GM15510 (cell line): ENCODE measurements around the gene PRELID2.

Experiments used
- POLR2A ChIP-seq: IDR thresholded peaks from 3 replicates; pipeline ENCODE4 v1.6.1; 2011; ENCODE audit warnings: borderline replicate concordance; ENCODE audit not compliant: insufficient read length; ENCODE audit errors: extremely low read depth

Gene PRELID2

DNA sequence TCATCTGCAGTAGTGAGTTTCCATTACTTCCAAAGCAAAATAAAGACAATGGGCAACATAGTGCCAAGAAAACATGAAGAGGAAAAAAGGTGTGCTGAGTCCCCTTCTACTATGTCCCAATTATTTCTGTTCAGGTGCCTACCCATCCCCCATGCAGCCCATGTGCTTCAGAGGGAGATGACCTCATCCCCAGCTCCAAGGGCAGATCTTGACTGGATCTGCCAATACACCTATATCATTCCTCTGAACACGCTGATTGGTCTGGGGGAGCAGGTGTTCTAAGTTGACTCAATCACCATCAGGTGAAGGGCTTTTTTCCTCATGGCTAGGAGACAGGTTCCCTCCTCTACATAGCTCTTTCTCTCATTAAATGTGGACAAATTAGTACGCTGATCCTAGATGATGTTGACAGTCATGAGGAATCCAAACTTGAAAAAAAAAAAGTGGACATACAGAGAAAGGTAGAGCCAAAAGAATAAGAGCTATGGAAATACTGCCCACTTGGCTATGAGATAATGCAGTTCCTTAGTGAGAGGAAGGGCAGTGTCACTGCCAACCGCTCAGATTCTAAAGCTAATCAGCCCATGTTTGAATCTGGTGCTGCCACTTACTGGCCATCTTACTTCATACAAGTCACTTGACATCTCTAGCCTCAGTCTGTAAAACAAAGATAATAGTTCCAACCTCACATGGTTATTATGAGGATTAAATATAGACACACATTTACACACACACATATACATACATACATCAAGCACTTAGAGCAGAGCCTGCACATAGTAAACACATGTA, 23.1 kb downstream of the PRELID2 start:
- TF ChIP-seq POLR2A, result no peak

DNA sequence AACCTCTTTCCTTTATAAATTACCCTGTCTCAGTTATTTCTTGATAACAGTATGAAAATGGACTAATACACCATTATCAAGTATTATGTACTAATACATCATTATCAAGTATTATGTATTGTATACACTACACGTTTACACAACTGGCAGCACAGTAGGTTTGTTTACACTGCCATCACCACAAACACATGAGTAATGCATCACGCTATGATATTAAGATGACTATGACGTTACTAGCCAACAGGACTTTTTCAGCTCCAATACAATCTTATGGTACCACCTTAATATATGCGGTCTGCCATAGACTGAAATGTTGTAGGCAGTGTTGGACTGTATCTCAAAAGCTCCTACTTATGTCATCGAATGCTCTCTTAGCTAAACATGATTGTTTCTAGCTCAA, 28.2 kb downstream of the PRELID2 start:
- TF ChIP-seq POLR2A, result no peak

DNA sequence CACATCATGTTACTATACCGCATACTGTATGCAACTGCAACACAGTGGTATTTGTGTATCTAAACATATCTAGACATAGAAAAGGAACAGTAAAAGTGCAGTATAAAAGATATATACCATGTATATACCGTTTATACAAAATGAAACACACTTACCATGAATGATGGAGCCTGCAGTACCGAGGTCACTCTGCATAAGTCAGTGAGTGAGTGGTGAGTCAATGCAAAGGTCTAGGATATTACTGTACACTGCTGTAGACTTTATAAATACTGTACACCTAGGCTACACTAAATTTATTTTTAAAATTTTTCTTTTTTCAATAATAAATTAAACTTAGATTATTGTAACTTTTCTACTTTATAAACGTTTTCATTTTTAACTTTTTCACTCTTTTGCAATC, 29.3 kb downstream of the PRELID2 start:
- no peak for TF ChIP-seq POLR2A

DNA sequence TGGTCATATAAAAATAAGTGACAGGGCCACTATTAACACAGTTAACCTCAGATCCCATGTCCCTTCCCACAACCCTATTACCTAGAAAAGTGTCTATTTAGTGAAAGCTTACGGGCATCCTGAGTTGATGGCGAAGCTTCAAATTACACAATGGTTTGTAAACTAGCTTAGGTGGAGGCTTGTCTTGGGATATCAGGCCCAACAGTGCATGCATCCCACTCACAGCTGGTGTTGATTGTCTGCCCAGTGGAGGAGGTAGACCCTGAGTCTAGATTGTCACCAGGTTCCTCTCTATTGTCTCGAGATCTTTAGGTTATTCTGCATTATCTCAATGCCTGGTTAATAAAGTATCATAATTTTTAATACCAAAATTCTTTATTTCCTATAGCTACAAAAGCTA, 30.4 kb downstream of the PRELID2 start:
- TF ChIP-seq POLR2A, result no peak

GRCh38 chr5:145803112-145804004, 31.8 kb downstream of the PRELID2 start:
- no peak for TF ChIP-seq POLR2A

DNA sequence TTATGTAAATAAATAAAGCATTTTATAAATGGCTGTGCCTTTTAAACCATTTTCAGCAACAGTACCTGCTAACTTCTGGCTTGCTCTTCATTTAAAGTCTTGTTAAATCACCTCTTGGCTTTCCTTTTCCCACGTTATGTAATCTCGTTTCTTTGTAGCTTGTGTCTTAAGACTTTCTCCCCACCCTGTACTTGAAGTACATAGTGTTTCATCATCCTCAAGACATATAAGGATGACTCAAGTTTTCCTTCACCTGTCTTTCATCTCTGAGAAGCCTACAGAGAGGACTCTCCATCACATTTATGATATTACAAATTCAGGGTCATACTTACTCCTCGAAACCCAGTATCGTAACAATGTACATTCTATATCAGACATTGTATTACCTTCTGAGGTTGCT, 33.9 kb downstream of the PRELID2 start:
- TF ChIP-seq POLR2A, result no peak

- no peak for TF ChIP-seq POLR2A
Observed at GRCh38 chr5:145800181-145800580, 35.0 kb downstream of the PRELID2 start.

GRCh38 chr5:145797336-145797735, 37.8 kb downstream of the PRELID2 start:
- no peak for TF ChIP-seq POLR2A

GRCh38 chr5:145796318-145796717, 38.8 kb downstream of the PRELID2 start:
- no peak for TF ChIP-seq POLR2A

GRCh38 chr5:145793574-145793973, 41.6 kb downstream of the PRELID2 start:
- no peak for TF ChIP-seq POLR2A

DNA sequence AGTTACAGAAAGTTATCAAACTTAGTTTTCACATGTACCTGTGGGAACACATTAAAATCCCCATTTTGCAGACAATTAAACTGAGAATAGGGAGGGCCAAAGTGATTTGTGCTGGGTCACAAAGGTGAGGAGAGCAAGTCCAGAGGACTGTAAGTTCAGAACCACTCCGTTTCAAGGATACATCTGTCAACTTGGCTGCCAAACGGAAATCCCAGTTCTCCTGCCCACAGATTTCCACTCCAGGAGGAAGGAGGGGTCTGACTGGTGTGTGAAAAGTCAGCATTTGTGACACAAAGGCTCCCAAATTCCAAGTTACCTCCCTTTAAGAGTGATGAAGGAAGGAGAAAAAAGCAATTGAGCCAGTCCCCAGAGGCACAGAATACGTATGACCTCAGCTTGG, 42.3 kb downstream of the PRELID2 start:
- no peak for TF ChIP-seq POLR2A

GRCh38 chr5:145791866-145792265, 43.3 kb downstream of the PRELID2 start:
- TF ChIP-seq POLR2A, result no peak

DNA sequence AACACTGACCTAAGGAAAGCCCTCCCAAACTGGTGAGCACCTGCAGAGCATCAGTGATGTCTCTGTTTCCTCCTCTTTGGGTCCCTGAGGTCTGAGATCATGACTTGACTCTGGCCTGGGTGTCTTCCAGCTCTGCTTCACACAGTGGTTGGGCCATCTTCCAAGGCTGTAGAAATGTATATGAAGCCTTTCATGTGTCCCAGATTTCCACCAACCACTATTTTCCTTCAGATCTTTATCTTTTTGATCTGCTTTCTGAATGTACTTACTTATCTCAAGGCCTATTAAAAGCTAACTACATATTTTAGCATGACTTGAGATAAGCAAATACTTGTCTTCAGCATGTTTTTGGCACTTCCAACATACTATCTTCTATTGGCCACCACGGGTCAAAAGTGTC, 47.1 kb downstream of the PRELID2 start:
- no peak for TF ChIP-seq POLR2A

GRCh38 chr5:145787507-145787906, 47.6 kb downstream of the PRELID2 start:
- no peak for TF ChIP-seq POLR2A

DNA sequence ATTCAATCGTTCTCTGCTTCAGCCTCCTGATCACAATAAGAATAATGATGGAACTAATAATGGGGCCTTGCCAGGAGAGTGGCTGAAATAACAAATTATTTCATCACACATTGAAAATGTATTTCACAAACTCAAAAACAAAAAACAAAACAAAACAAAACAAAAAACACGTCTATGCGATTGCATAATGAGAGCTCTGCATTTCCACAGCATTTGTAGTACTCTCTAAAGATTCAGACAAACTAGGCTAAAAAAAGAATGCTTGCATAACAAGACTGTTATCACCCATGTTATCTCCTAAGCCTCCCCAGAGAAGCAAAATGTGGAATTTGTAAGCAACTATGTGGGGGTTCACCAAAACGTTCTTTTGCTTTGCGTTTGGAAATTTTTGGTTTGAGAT, 48.1 kb downstream of the PRELID2 start:
- no peak for TF ChIP-seq POLR2A

DNA sequence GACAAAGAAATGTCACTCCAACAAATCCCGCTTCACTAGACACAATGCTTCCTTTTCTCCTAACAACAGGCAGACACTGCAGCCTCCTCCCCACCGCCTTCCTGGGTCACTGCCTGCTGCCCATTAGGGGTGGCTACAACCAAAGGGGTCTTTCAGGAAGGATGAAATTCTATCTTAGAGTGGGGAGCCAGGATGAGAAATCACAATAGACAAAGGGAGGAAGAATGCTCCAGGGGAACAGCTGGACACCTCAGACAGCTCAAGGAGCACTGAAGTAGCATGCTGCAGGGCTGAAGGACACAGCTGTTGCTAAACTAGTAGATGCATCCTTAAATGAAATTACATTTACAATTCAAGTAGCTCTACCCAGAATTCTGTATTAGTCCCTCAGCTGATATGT, 54.2 kb downstream of the PRELID2 start:
- no peak for TF ChIP-seq POLR2A

DNA sequence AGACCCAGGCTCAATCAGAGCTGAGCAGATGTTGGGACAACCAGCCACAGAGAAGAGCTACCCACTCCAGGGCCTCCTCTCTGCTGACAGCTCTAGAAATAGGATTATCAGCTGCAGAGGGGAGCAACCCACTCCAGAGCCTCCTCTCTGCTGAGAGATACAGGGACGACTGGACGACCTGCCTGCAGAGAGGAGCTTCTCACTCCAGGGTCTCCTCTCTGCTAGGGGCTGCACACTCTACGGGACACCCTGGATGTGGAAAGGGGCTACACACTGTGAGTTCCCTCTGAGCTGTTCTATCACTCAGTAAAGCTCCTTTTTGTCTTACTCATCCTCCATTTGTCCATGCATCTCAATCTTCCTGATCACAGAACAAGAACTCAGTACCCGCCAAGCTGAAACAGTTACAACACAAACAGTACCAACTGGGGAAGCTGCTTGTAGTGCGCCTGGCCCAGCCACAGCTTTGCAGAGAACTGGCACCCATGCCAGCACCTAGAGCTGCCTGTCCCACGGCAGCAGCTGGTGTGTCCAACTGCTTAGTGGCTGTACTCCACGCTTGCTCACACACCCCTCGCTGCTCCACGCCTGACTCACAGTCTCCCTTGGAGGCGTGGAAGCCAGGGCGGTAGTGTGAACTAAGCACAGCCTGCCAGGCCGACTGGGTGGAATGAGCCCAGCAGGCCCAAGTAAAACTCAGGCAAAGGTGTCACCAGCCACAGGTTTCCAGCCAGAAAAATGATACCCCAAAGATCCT, 56.8 kb downstream of the PRELID2 start:
- TF ChIP-seq POLR2A, result no peak
